Spleen (tissue), 11 donors: ENCODE results near the gene PIAS4. TPM values are rescaled to one million over a fixed set of nuclear protein-coding genes. Genes with fewer than 3 reads are reported as not detected.

ENCODE experiments used
- DNase-seq: peaks from one replicate; pipeline ENCODE4 v3.0.0-alpha.2; 2020
- H3K27ac ChIP-seq, 8 donors: fragments of 200-600 bp; sonication (generic) in 7 of 8; 1 replicate in 4 of 8; 2 replicates in 4 of 8; pipeline versions ENCODE4 v1.5.0 to v1.8.0; 2016 to 2021; ENCODE audit warnings: inconsistent platforms in 4 of 8, mild to moderate bottlenecking in 4 of 8, moderate library complexity in 1 of 8
- H3K27me3 ChIP-seq, 7 donors: fragments of 200-600 bp; sonication (generic) in 6 of 7; replicated peaks in 1 of 7; 1 replicate in 4 of 7; 2 replicates in 3 of 7; pipeline versions ENCODE4 v1.5.0 to v1.8.0; 2016 to 2021; ENCODE audit warnings: inconsistent platforms in 3 of 7, mild to moderate bottlenecking in 1 of 7
- H3K36me3 ChIP-seq, 6 donors: fragments of 200-600 bp; sonication (generic) in 5 of 6; 1 replicate in 4 of 6; 2 replicates in 2 of 6; pipeline versions ENCODE4 v1.5.0 to v1.8.0; 2016 to 2021; ENCODE audit warnings: inconsistent platforms in 2 of 6
- H3K4me1 ChIP-seq, 6 donors: fragments of 200-600 bp; sonication (generic) in 5 of 6; 1 replicate in 3 of 6; 2 replicates in 3 of 6; pipeline versions ENCODE4 v1.5.0 to v1.8.0; 2016 to 2021; ENCODE audit warnings: inconsistent platforms in 3 of 6
- H3K4me3 ChIP-seq, 8 donors: fragments of 200-600 bp; sonication (generic) in 7 of 8; 1 replicate in 4 of 8; 2 replicates in 4 of 8; pipeline versions ENCODE4 v1.5.0 to v1.8.0; 2016 to 2021; ENCODE audit warnings: inconsistent platforms in 4 of 8, mild to moderate bottlenecking in 4 of 8, moderate library complexity in 2 of 8
- H3K9me3 ChIP-seq, 8 donors: fragments of 200-600 bp; sonication (generic) in 7 of 8; 1 replicate in 4 of 8; 2 replicates in 4 of 8; pipeline versions ENCODE4 v1.5.0 to v1.8.0; 2016 to 2021; ENCODE audit warnings: inconsistent platforms in 4 of 8
- CTCF ChIP-seq, 11 experiments: fragments of 200-600 bp in 7 of 11; fragments of 450-650 bp in 4 of 11; sonication (generic) in 4 of 11; IDR thresholded peaks in 8 of 11; conservative IDR thresholded peaks in 3 of 11; 1 replicate in 7 of 11; 2 replicates in 4 of 11; pipeline versions ENCODE4 v1.4.0 to v1.8.0; 2016 to 2021; ENCODE audit warnings: antibody characterized with exemption in 11 of 11, inconsistent platforms in 4 of 11, mild to moderate bottlenecking in 1 of 11
- POLR2A ChIP-seq, 3 donors: fragments of 450-650 bp; IDR thresholded peaks; one replicate each; pipeline ENCODE4 v1.5.1; 2017; ENCODE audit warnings: antibody characterized with exemption in 3 of 3, mild to moderate bottlenecking in 1 of 3
- POLR2AphosphoS5 ChIP-seq, 3 donors: sonication (generic); formaldehyde crosslinking; IDR thresholded peaks; one replicate each; pipeline ENCODE4 v1.5.1; 2017; ENCODE audit warnings: antibody characterized with exemption in 3 of 3
- WGBS, 5 donors: extraction: QIAGEN DNeasy Blood & Tissue Kit in 3 of 5; methylation state at CpG; one replicate each; pipeline versions ENCODE4 v1.1.5 to v1.1.7; 2013 to 2018; 5-methylcytosine and 5-hydroxymethylcytosine counted together
- intact Hi-C: fragments of 100-400 bp; cut with DNase I; formaldehyde crosslinking; loops from one replicate; pipeline ENCODE4 v1.15.0; 2023; ENCODE audit warnings: low total_unique reads
- polyA plus RNA-seq, 3 donors: library from polyadenylated mRNA; stranded (reverse); fragments of 200-250 nt; gene quantifications; one replicate each; pipeline ENCODE4 v1.2.1, GENCODE V29; 2013
- total RNA-seq, 7 donors: library from RNA; depleted of rRNA in 3 of 7; stranded (reverse); fragments of >200 nt in 3 of 7; fragmentation: NEBNext Ultra II Directional in 4 of 7; extraction: Animal tissue kit (Norgen Biotek cat#: 25700) in 4 of 7; gene quantifications; one replicate each; pipeline versions ENCODE4 v1.1.0 to v1.2.1, GENCODE V29; 2016 to 2021
- donor health status: healthy with polysubstance abuse.
- donor health status: DM: no; HTN: no; CAD: no; lungs with moderate emphysema.
- donor health status: DM: no; HTN: no; CAD: no.
- donor health status: Bipolar disorder and iron deficiency.
- donor health status: healthy.
- donor health status: DM: no; HTN: no; CAD: no.
- donor health status: DM: yes; HTN: yes; CAD: no.

PIAS4 gene
- total and polyA plus RNA-seq, 10 donors: 6.2 to 30.5 (median 22.3) TPM

GRCh38 chr19:4036576-4037300 lies 29.2 kb downstream of the PIAS4 start:
- H3K36me3 ChIP-seq: peaks cover 0 to 91% (median 56%) of the 10 kb centered on the region in 6 donors
- H3K27ac ChIP-seq: no peak overlapping the region
- WGBS, 5 donors: 93 to 95% (median 94%) methylated on average over 17 to 25 of the region's 25 CpGs
- peak; percentile 30 to 66 (median 65) for TF ChIP-seq POLR2AphosphoS5 (IDR thresholded peaks at IDR 0.05)
- TF ChIP-seq POLR2A (IDR thresholded peaks at IDR 0.05): no peak
- H3K4me3 ChIP-seq: no peak overlapping the region
- peaks cover 0 to 39% (median 14%) of the 10 kb centered on the region in 6 donors for H3K4me1 ChIP-seq
- intact Hi-C loops: no loop called here
- H3K27me3 ChIP-seq: no peaks in the 10 kb centered on the region
- DNase-seq: no peak
- no peaks in the 10 kb centered on the region for H3K9me3 ChIP-seq

- TF ChIP-seq CTCF (IDR thresholded peaks at IDR 0.05 in 8 of 11, conservative IDR thresholded peaks at IDR 0.05 in 3 of 11) (no peak), POLR2AphosphoS5 (IDR thresholded peaks at IDR 0.05) (peak in 2 of 3 donors; percentile 35 to 75), POLR2A (IDR thresholded peaks at IDR 0.05) (no peak)
- peaks cover 0 to 91% (median 55%) of the 10 kb centered on the region in 6 donors for H3K36me3 ChIP-seq
- H3K27ac ChIP-seq: no peak overlapping the region
- 93 to 95% (median 95%) methylated on average over 44 to 54 of the region's 54 CpGs for whole genome bisulfite sequencing, 5 donors
- no peak overlapping the region for H3K4me3 ChIP-seq
- intact Hi-C loops: no loop called here
- H3K27me3 ChIP-seq: no peaks in the 10 kb centered on the region
- H3K9me3 ChIP-seq: no peaks in the 10 kb centered on the region
- no peak for DNase-seq
- peaks cover 0 to 46% (median 19%) of the 10 kb centered on the region in 6 donors for H3K4me1 ChIP-seq
Observed at GRCh38 chr19:4037301-4037949, 29.9 kb downstream of the PIAS4 start.

- Histone ChIP-seq H3K4me3 (no peak overlapping the region), H3K27me3 (no peaks in the 10 kb centered on the region), H3K4me1 (peaks cover 0 to 52% (median 25%) of the 10 kb centered on the region in 6 donors), H3K9me3 (no peaks in the 10 kb centered on the region), H3K27ac (peak overlapping the region in 2 of 8 donors; percentile 51 to 74), H3K36me3 (peaks cover 0 to 91% (median 50%) of the 10 kb centered on the region in 6 donors)
- no peak for TF ChIP-seq POLR2A (IDR thresholded peaks at IDR 0.05)
- DNase-seq: no peak
- intact Hi-C loops: no loop called here
- WGBS, 5 donors: 84 to 95% (median 89%) methylated on average over 16 to 33 of the region's 33 CpGs
Observed at GRCh38 chr19:4038057-4038456, 30.5 kb downstream of the PIAS4 start.

- peak overlapping the region in 6 of 8 donors; percentile 4 to 74 (median 56) for H3K27ac ChIP-seq
- peaks cover 0 to 85% (median 42%) of the 10 kb centered on the region in 6 donors for H3K36me3 ChIP-seq
- WGBS, 5 donors: 76 to 89% (median 81%) methylated on average over 32 to 40 of the region's 40 CpGs
Observed at GRCh38 chr19:4038661-4039423, 31.3 kb downstream of the PIAS4 start.

More at GRCh38 chr19:4038661-4039423, 31.3 kb downstream of the PIAS4 start:
- Histone ChIP-seq H3K9me3 (no peaks in the 10 kb centered on the region), H3K4me1 (peaks cover 0 to 60% (median 27%) of the 10 kb centered on the region in 6 donors), H3K27me3 (no peaks in the 10 kb centered on the region), H3K4me3 (no peak overlapping the region)
- DNase-seq: no peak
- intact Hi-C loops: no loop called here
- TF ChIP-seq POLR2AphosphoS5 (IDR thresholded peaks at IDR 0.05) (peak; percentile 21 to 75 (median 50)), CTCF (IDR thresholded peaks at IDR 0.05 in 8 of 11, conservative IDR thresholded peaks at IDR 0.05 in 3 of 11) (no peak)
